GM12874 (cell line): ENCODE measurements around the gene SPECC1L.

Experiments used
- CTCF ChIP-seq: IDR thresholded peaks from 2 replicates; pipeline ENCODE4 v1.5.1; 2011; ENCODE audit warnings: low read depth, mild to moderate bottlenecking, control low read depth, low read length, moderate library complexity; ENCODE audit not compliant: insufficient read depth

The SPECC1L gene

GRCh38 chr22:24285245-24285644, 14.6 kb downstream of the SPECC1L start:
- no peak for TF ChIP-seq CTCF

DNA sequence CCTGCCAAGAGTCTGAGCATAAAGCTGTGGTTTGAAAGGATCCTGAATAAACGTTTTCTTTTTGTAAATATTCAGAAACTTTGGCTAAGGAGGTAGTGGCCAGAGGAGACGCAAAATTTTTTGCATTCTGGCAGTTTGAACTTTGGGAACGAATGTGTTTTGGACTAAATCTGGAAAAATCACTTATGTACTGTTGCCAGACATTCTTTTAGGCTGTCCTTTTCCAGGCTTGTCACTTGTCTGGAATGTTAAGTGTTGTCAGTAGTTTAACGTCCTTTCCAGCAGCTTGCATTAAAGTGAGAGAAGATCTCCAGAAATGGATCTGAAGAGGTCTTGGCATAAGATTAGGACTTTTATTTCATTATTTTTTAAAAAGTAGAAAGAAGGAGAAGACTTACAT, 18.5 kb downstream of the SPECC1L start:
- TF ChIP-seq CTCF, result no peak

- no peak for TF ChIP-seq CTCF
These were observed 19.1 kb downstream of the SPECC1L start for GRCh38 chr22:24289741-24290163.

- TF ChIP-seq CTCF, result no peak
These were observed 19.8 kb downstream of the SPECC1L start for GRCh38 chr22:24290459-24290858.

- no peak for TF ChIP-seq CTCF
These were observed 21.0 kb downstream of the SPECC1L start for GRCh38 chr22:24291515-24292201.

DNA sequence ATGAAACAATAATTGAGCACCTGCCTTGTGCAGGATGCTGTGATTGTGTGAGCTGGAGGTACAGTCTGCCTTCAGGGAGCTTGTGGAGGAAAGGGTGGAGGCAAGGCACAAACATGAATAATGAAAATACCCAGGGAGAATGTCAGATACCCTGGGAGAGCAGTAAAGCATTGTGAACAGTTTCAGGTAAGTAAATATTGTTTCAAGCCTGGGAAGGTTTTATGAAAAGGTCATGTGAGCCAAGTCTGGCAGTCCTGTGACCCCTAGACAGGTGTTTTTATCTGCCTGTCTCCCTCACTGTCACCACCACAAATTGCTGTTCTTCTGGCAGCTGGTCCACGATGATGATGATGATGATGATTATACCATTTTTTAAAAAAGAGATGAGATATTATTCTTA, 32.0 kb downstream of the SPECC1L start:
- no peak for TF ChIP-seq CTCF

DNA sequence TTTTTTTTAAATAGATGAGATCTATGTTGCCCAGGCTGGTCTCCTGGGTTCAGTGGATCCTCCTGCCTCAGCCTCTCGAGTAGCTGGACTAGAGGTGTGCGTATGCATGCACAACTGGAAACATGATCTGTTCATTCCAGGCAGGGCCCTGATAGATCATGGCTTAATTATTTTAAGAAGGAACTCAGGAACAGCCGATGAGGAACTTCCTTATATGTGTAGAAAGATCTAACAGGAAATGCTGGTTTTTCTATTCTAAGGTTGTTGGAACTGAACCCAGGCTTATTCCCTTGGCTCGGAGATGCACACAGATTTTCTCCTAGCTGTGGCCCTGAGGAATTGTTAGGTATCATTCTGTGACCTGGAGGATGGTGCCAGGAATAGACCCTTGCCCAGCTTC, 32.4 kb downstream of the SPECC1L start:
- no peak for TF ChIP-seq CTCF
